ENCODE data around the gene CABLES1.

CABLES1 gene

GRCh38 chr18:23302851-23303527, 167.7 kb downstream of the CABLES1 start:
- Mint-ChIP-seq H3K27ac (no peak overlapping the region), H3K36me3 (peaks cover 4% of the 10 kb centered on the region), H3K9me3 (no peaks in the 10 kb centered on the region), H3K4me1 (peaks cover 3% of the 10 kb centered on the region), H3K4me3 (no peak overlapping the region), H3K27me3 (no peaks in the 10 kb centered on the region)
- ATAC-seq (ENCODE audit: low read depth) (no peak), DNase-seq (ENCODE audit: low spot score in 2 of 2) (no peak)

GRCh38 chr18:23306822-23307221, 171.5 kb downstream of the CABLES1 start:
- no peak for ATAC-seq (ENCODE audit: low read depth)
- DNase-seq (ENCODE audit: low spot score in 2 of 2): no peak
- peaks cover 10% of the 10 kb centered on the region for H3K4me1 Mint-ChIP-seq
- H3K9me3 Mint-ChIP-seq: no peaks in the 10 kb centered on the region
- H3K36me3 Mint-ChIP-seq: peaks cover 8% of the 10 kb centered on the region
- no peaks in the 10 kb centered on the region for H3K27me3 Mint-ChIP-seq
- no peak overlapping the region for H3K4me3 Mint-ChIP-seq
- H3K27ac Mint-ChIP-seq: no peak overlapping the region

- no peak for DNase-seq (ENCODE audit: low spot score in 2 of 2)
- Mint-ChIP-seq H3K27me3 (no peaks in the 10 kb centered on the region), H3K36me3 (peaks cover 10% of the 10 kb centered on the region), H3K27ac (no peak overlapping the region), H3K4me3 (no peak overlapping the region), H3K9me3 (no peaks in the 10 kb centered on the region), H3K4me1 (peaks cover 10% of the 10 kb centered on the region)
- no peak for ATAC-seq (ENCODE audit: low read depth)
These were observed 172.4 kb downstream of the CABLES1 start for GRCh38 chr18:23307567-23308295.
